Right cardiac atrium (tissue), 5 donors: Measurements from ENCODE around the gene DLX5. TPM values are rescaled to one million over a fixed set of nuclear protein-coding genes. Genes with fewer than 3 reads are reported as not detected.

Experiments
- ATAC-seq, 2 donors: fragments of 200-7000 bp; cut with Tn5 transposase; one replicate each; pipeline versions ENCODE4 v1.8.0 to v1.9.1; 2020; ENCODE audit warnings: moderate library complexity in 2 of 2, mild to moderate bottlenecking in 1 of 2
- DNase-seq, 3 donors: peaks; one replicate each; pipeline ENCODE4 v3.0.0-alpha.2; 2020
- H3K27ac ChIP-seq: one replicate; pipeline ENCODE4 v1.5.1; 2013; ENCODE audit warnings: mild to moderate bottlenecking, low read length, control low read depth, moderate library complexity
- H3K27me3 ChIP-seq: one replicate; pipeline ENCODE4 v1.6.1; 2013; ENCODE audit not compliant: control insufficient read depth, insufficient read depth
- H3K4me1 ChIP-seq: one replicate; pipeline ENCODE4 v1.6.1; 2013; ENCODE audit warnings: low read length; ENCODE audit not compliant: control insufficient read depth, insufficient read depth
- H3K4me3 ChIP-seq: one replicate; pipeline ENCODE4 v1.5.1; 2013; ENCODE audit warnings: low read length, control low read depth
- H3K9me3 ChIP-seq: one replicate; pipeline ENCODE4 v1.6.1; 2013; ENCODE audit warnings: low read length; ENCODE audit not compliant: control insufficient read depth
- WGBS: extraction: QIAGEN DNeasy Blood & Tissue Kit; methylation state at CpG from one replicate; pipeline ENCODE4 v1.1.7; 2013; 5-methylcytosine and 5-hydroxymethylcytosine counted together
- intact Hi-C, 4 donors: fragments of 100-400 bp; cut with DNase I; formaldehyde crosslinking; loops; one replicate each; pipeline versions ENCODE4 v1.11.0 to v1.14.0; 2022 to 2023
- polyA plus RNA-seq: library from polyadenylated mRNA; stranded (reverse); fragments of 200-250 nt; gene quantifications from one replicate; pipeline ENCODE4 v1.2.3, GENCODE V29; 2013
- total RNA-seq, 4 donors: library from RNA; stranded (reverse); fragmentation: NEBNext Ultra II Directional; extraction: Animal tissue kit (Norgen Biotek cat#: 25700); gene quantifications; one replicate each; pipeline ENCODE4 v1.2.1, GENCODE V29; 2021
- donor health status: healthy with polysubstance abuse.
- donor health status: DM: no; HTN: yes; CAD: no.
- donor health status: DM: no; HTN: no; CAD: no.
- donor health status: DM: no; HTN: yes; CAD: no; lungs with severe emphysema.
- donor health status: DM: yes; HTN: yes; CAD: no.

Gene DLX5
- total and polyA plus RNA-seq, 5 donors = 0.27 TPM; not detected in 4

DNA sequence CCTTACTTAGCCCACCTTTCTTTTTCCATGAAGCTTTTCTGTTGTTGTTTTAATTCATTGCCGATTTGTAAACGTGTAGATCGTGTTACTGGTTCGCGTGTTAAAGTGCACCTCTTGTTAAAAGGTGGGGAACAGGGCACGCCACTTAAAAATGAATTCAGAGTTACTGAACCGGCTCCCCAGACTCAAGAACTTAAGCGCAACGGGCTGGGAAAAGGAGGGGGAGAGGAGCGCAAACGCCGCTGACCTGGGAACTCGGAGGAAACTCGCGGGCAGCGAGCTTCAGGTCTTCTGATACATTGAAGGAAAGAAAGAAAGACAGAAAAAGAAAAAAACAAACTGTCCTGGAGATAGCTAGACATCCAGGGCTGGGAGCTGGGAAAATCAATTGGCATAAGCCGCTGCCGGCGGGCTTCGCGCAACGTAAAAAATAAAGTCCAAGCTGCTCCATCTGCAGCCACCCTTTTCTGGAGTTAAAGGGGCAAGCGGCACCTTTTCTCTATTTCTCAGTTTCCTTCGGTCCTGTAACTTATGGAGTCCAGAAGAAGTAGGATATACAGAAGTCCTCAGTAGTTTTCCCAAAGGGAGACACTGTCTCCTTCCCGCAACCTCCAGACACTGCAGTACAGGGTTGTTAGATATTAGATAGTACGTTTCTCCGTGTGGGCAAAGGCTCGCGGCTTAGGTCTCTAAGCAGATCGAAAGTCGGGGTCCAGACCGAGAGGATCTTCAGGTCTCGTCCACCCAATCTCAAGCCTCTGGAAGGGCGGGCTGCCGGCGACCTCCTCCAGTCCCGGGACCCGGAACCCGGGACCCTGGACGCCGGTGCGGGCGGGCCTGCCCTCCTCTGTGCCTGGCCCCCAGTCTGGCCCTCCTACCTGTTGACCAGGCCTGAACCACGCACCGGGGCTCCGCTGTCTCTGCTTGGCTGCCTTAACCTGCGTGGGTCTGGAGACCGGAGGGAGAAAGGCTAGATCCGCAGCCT lies 21.1 kb downstream of the DLX5 start:
- Histone ChIP-seq H3K27me3 (peaks cover 3% of the 10 kb centered on the region), H3K27ac (no peak overlapping the region), H3K9me3 (no peaks in the 10 kb centered on the region), H3K4me1 (no peaks in the 10 kb centered on the region), H3K4me3 (no peak overlapping the region)
- intact Hi-C loops = no loop called here
- DNase-seq (peak in 1 of 3 donors; percentile 44), ATAC-seq (no peak)
- WGBS = 6% methylated on average over 49 of the region's 49 CpGs

DNA sequence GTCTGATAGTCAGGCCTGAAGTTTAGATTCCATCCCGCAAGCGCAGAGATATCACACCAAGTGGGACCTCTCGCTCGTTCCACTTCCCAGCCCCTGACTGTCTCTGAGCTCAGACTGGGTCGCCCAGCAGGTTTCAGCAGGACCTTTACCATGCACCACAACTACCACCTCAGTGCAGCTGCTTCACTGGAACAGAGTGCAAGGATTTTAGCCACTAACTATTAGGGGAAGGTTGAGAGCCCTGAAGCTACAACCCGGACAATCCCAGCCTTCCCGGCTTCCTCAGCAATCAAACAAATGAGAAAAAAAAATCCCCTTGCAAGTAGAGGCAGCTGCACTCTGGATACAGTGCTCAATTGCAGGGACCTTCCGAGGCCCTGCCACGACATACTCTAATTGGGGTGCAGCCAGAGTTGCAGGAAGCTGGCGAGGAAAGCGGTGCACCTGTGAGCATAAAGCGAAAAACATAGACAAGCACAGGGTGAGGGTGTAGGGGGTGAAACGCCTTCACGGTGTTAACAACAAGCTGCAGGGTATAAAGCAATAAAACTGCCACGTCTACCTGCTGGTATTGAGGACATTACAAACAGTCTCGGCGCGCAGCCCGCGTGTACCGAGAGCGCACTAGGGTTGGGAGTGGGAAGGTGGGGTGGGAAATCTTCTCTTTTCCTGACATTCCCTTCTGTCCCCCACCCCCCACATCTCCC lies 21.9 kb downstream of the DLX5 start:
- H3K4me1 ChIP-seq = no peaks in the 10 kb centered on the region
- intact Hi-C loops = no loop called here
- DNase-seq (no peak), ATAC-seq (no peak)
- H3K27me3 ChIP-seq = peaks cover 3% of the 10 kb centered on the region
- 11% methylated on average over 22 of the region's 22 CpGs for WGBS
- H3K9me3 ChIP-seq = no peaks in the 10 kb centered on the region
- no peak overlapping the region for H3K27ac ChIP-seq
- no peak overlapping the region for H3K4me3 ChIP-seq

DNA sequence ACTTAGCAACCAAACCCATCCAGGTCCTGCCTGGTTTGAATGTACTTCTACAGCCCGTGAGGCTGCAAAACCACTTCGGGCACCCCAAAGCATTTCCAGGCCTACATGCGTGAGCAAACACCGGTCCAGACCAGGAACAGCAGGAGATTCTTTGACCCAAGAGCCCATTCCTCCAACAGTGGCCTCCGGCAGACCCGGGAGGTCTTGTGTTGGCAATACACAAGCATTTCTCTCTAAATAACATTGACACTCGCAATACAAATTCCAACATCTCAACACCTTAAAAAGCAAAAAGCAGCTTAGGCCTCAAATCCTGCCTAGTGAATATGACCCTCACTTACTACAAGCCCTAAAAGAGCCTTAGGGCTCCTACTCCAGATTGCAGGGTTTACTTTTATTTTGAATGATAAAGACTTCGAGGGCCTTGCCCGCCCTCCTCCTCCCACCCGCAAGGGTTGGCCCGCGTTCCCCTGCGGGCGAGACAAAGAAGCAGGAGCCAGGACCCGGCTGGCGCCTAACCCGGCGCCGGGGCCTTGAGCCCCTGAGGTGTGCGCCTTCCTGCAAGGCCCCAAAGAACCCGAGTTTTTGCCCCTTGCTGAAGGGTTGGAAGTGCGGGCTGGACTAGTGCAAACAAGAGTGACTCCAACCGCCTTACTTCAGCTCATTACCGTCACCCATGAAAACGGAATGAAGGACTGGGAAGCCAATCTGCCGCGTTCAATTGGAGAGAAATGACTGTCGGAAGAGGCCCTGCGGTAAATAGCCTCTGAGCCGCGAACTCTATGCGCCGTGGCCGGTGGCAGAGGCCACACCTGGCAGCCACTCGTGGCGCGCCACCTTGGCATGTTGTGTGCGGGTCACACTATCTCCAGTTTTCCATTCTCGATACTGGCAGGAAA lies 22.7 kb downstream of the DLX5 start:
- 25% methylated on average over 39 of the region's 39 CpGs for WGBS
- H3K27me3 ChIP-seq = peaks cover 3% of the 10 kb centered on the region
- no peak for ATAC-seq

GRCh38 chr7:97001221-97001620 lies 23.4 kb downstream of the DLX5 start:
- H3K27me3 ChIP-seq = peaks cover 3% of the 10 kb centered on the region
- 21% methylated on average over 3 of the region's 3 CpGs for WGBS
- H3K4me1 ChIP-seq = no peaks in the 10 kb centered on the region
- H3K27ac ChIP-seq = no peak overlapping the region
- H3K9me3 ChIP-seq = no peaks in the 10 kb centered on the region
- no peak for DNase-seq
- no peak overlapping the region for H3K4me3 ChIP-seq
- no peak for ATAC-seq
- intact Hi-C loops = no loop called here

More for the DNA sequence above, 22.7 kb downstream of the DLX5 start:
- Histone ChIP-seq H3K9me3 (no peaks in the 10 kb centered on the region), H3K4me1 (no peaks in the 10 kb centered on the region), H3K4me3 (no peak overlapping the region), H3K27ac (no peak overlapping the region)
- no peak for DNase-seq
- intact Hi-C loops = no loop called here

- Histone ChIP-seq H3K27me3 (peaks cover 3% of the 10 kb centered on the region), H3K9me3 (no peaks in the 10 kb centered on the region), H3K4me3 (no peak overlapping the region), H3K4me1 (no peaks in the 10 kb centered on the region), H3K27ac (no peak overlapping the region)
- DNase-seq (no peak), ATAC-seq (no peak)
- intact Hi-C loops = no loop called here
- WGBS = 5% methylated on average over 14 of the region's 14 CpGs
Measured at GRCh38 chr7:96998744-96999143, 25.9 kb downstream of the DLX5 start.

- ATAC-seq = no peak
- DNase-seq = no peak
- Histone ChIP-seq H3K4me3 (no peak overlapping the region), H3K27ac (no peak overlapping the region), H3K9me3 (no peaks in the 10 kb centered on the region), H3K27me3 (peaks cover 3% of the 10 kb centered on the region), H3K4me1 (no peaks in the 10 kb centered on the region)
- intact Hi-C loops = no loop called here
- 3% methylated on average over 11 of the region's 11 CpGs for WGBS
Measured at GRCh38 chr7:96998333-96998732, 26.3 kb downstream of the DLX5 start.

- H3K27me3 ChIP-seq = peaks cover 3% of the 10 kb centered on the region
- DNase-seq (no peak), ATAC-seq (no peak)
- H3K4me1 ChIP-seq = no peaks in the 10 kb centered on the region
- H3K9me3 ChIP-seq = no peaks in the 10 kb centered on the region
- 5% methylated on average over 23 of the region's 23 CpGs for WGBS
- no peak overlapping the region for H3K27ac ChIP-seq
- intact Hi-C loops = no loop called here
- H3K4me3 ChIP-seq = no peak overlapping the region
Measured at GRCh38 chr7:96997512-96998032, 27.1 kb downstream of the DLX5 start.

DNA sequence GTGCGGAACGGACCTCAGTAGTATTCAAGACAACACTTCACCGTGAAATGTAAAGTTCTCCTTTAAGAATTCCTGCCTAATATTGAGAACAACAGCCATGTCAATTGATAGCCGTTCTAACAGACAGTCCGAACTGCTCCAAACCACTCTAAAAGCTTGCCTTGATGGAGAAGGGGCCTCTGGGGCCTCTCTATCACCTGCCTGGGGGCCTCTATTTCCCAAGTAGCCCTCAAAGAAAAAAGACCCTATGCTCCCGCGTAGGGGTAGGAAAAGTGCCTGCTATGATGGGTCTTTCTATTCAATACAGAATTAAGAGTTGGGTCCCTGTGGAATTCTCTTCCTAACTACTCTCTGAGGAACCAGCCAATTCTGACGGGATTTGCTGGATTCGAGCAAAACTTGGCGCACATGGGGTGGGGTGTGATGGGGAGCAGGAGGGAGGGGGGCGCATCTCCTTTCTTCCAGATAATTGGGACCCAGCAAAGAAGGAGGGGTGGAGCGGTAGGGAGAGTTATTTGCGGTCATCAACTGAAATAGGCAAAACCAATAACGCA lies 27.6 kb downstream of the DLX5 start:
- no peak overlapping the region for H3K4me3 ChIP-seq
- intact Hi-C loops = no loop called here
- H3K9me3 ChIP-seq = no peaks in the 10 kb centered on the region
- 4% methylated on average over 14 of the region's 14 CpGs for WGBS
- ATAC-seq (no peak), DNase-seq (no peak)
- H3K27ac ChIP-seq = no peak overlapping the region
- peaks cover 3% of the 10 kb centered on the region for H3K27me3 ChIP-seq
- H3K4me1 ChIP-seq = no peaks in the 10 kb centered on the region

- no peaks in the 10 kb centered on the region for H3K9me3 ChIP-seq
- no peak overlapping the region for H3K27ac ChIP-seq
- WGBS = 3% methylated on average over 32 of the region's 32 CpGs
- no peaks in the 10 kb centered on the region for H3K4me1 ChIP-seq
- no peak overlapping the region for H3K4me3 ChIP-seq
- intact Hi-C loops = no loop called here
- H3K27me3 ChIP-seq = peaks cover 3% of the 10 kb centered on the region
- ATAC-seq = no peak
- no peak for DNase-seq
Measured at GRCh38 chr7:96996111-96996957, 28.3 kb downstream of the DLX5 start.
